Measurements from ENCODE around the gene RNF14. TPM values are rescaled to one million over a fixed set of nuclear protein-coding genes. Genes with fewer than 3 reads are reported as not detected.
A peak's percentile ranks its signal among the peaks of the same experiment; 100 is the strongest.

RNF14 gene
- total RNA-seq, 2 experiments from 2014 or later: 23.8 to 28.2 TPM

- DNase-seq (no peak), ATAC-seq (no peak)
- Mint-ChIP-seq H3K4me1 (peaks cover 14% of the 10 kb centered on the region), H3K27me3 (no peaks in the 10 kb centered on the region), H3K9me3 (ENCODE audit: low read depth) (no peaks in the 10 kb centered on the region), H3K4me3 (no peak overlapping the region), H3K36me3 (no peaks in the 10 kb centered on the region), H3K27ac (no peak overlapping the region)
- CTCF ChIA-PET: interaction anchor here (1.1 to 2.9 kb wide), 4 partner anchors 8 to 17 kb away, joined by 3 to 14 read pairs (median 8); partner anchors contain the start of gene RNF14
Measured at GRCh38 chr5:141952020-141952419, 16.9 kb upstream of the RNF14 start.

GRCh38 chr5:141954194-141954593 is 14.7 kb upstream of the RNF14 start:
- Mint-ChIP-seq H3K27me3 (no peaks in the 10 kb centered on the region), H3K4me3 (no peak overlapping the region), H3K4me1 (peaks cover 33% of the 10 kb centered on the region), H3K9me3 (ENCODE audit: low read depth) (no peaks in the 10 kb centered on the region), H3K27ac (no peak overlapping the region), H3K36me3 (no peaks in the 10 kb centered on the region)
- CTCF ChIA-PET: interaction anchor here (1.3 to 3.1 kb wide), 2 partner anchors 11 to 15 kb away, joined by 4 to 16 read pairs; partner anchors contain the start of gene RNF14
- DNase-seq (no peak), ATAC-seq (no peak)

GRCh38 chr5:141957367-141957996 is 11.4 kb upstream of the RNF14 start:
- Mint-ChIP-seq H3K27me3 (no peaks in the 10 kb centered on the region), H3K9me3 (ENCODE audit: low read depth) (no peaks in the 10 kb centered on the region), H3K4me3 (no peak overlapping the region), H3K36me3 (no peaks in the 10 kb centered on the region), H3K27ac (peak overlapping the region; percentile 49), H3K4me1 (peaks cover 45% of the 10 kb centered on the region)
- DNase-seq (no peak), ATAC-seq (no peak)
- CTCF ChIA-PET: interaction anchor here (1.4 to 8.0 kb wide), 8 partner anchors 13 to 264 kb away, joined by 3 to 195 read pairs (median 80); partner anchors contain the start of genes DELE1, PCDH1 and RNF14

DNA sequence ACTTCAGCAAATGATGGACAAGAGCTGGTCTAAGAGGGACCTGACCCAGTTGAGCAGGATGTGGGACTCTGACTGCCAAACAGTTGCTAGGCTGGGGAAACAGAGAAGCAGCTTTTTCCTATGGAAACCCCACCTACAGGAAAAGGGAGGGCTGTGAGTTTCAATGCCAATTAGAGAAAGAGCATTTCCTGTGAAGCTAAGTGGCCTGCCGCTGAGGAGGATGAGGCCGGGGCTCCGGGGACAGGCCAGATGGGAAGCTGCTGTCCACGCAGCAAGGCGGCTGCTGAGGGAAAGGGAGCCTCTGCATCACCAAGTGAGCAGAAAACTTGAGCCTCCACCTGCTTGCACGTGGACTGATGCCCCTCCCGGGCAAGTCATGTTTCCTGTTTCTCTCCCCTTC is 10.8 kb upstream of the RNF14 start, which contains the start of gene PCDH12:
Gene PCDH12, minus strand, starts transcription at position 90 of the 400 bp plus-strand sequence. CDS start 351 bp downstream, outside the sequence.
- Mint-ChIP-seq H3K4me3 (peak within 1 kb of the TSS; percentile 18), H3K36me3 (no peaks in the 10 kb centered on the region), H3K27ac (peak within 1 kb of the TSS; percentile 54), H3K9me3 (ENCODE audit: low read depth) (no peaks in the 10 kb centered on the region), H3K27me3 (no peaks in the 10 kb centered on the region), H3K4me1 (peaks cover 45% of the 10 kb centered on the region)
- DNase-seq (peak; percentile 53), ATAC-seq (peak; percentile 24)
- CTCF ChIA-PET: interaction anchor here (1.4 to 8.0 kb wide), 8 partner anchors 13 to 264 kb away, joined by 3 to 195 read pairs (median 80); partner anchors contain the start of genes DELE1, PCDH1 and RNF14

DNA sequence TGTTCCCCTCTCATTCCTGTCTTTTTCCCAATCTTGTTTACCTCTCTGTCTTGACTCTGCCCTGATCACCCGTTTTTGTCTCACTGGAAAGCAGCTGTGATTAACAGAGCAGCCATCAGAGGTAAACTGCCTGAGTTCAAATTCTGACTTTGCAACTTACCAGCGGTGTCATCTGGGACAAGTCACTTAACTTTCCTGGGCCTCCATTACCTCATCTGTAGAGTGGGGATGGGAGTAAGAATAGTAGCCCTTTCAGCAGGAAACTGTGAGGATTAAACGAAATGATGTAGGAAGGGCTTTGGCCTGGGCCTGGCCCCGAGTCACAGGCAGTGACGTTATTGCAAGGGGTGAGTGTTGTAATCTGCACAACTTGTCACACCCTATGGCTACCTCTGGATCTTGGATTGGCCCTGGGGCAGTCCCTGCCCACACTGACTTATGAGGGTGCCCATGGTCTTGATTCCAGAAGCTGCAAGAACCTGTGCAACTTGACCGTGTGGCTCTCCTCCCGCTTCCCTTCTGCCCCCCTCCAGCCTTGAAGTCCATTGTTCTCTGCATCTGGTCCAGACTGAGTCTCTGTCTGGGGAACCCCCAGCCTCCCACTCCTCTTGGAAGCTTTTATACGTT is 10.2 kb upstream of the RNF14 start:
- Mint-ChIP-seq H3K4me3 (peak overlapping the region; percentile 18), H3K36me3 (no peaks in the 10 kb centered on the region), H3K9me3 (ENCODE audit: low read depth) (no peaks in the 10 kb centered on the region), H3K27ac (peak overlapping the region; percentile 54), H3K27me3 (no peaks in the 10 kb centered on the region), H3K4me1 (peaks cover 45% of the 10 kb centered on the region)
- DNase-seq: peak; percentile 36
- CTCF ChIA-PET: interaction anchor here (1.2 to 8.0 kb wide), 12 partner anchors 7 to 265 kb away, joined by 3 to 195 read pairs (median 34); partner anchors contain the start of genes DELE1, PCDH1 and RNF14
- ATAC-seq: no peak

GRCh38 chr5:141960018-141960417 is 8.9 kb upstream of the RNF14 start:
- peaks cover 45% of the 10 kb centered on the region for H3K4me1 Mint-ChIP-seq
- no peak overlapping the region for H3K27ac Mint-ChIP-seq
- DNase-seq (peak; percentile 46), ATAC-seq (no peak)
- no peaks in the 10 kb centered on the region for H3K9me3 Mint-ChIP-seq (ENCODE audit: low read depth)
- CTCF ChIA-PET: interaction anchor here (1.0 to 8.0 kb wide), 40 partner anchors 9 to 326 kb away, joined by 3 to 195 read pairs (median 6); partner anchors contain the start of genes ARAP3, DELE1, FCHSD1 and GNPDA1
- no peak overlapping the region for H3K4me3 Mint-ChIP-seq
- H3K27me3 Mint-ChIP-seq: no peaks in the 10 kb centered on the region
- no peaks in the 10 kb centered on the region for H3K36me3 Mint-ChIP-seq

- no peaks in the 10 kb centered on the region for H3K27me3 Mint-ChIP-seq
- peak; percentile 96 for ATAC-seq
- peak overlapping the region; percentile 29 for H3K4me3 Mint-ChIP-seq
- DNase-seq: peak; percentile 94
- H3K4me1 Mint-ChIP-seq: peaks cover 45% of the 10 kb centered on the region
- no peaks in the 10 kb centered on the region for H3K36me3 Mint-ChIP-seq
- H3K9me3 Mint-ChIP-seq (ENCODE audit: low read depth): no peaks in the 10 kb centered on the region
- CTCF ChIA-PET: interaction anchor here (0.7 to 8.0 kb wide), 60 partner anchors 9 to 840 kb away, joined by 3 to 195 read pairs (median 4); partner anchors contain the start of genes ARAP3, DELE1, FCHSD1 and GNPDA1
- H3K27ac Mint-ChIP-seq: peak overlapping the region; percentile 79
Measured at GRCh38 chr5:141960449-141961323, 8.2 kb upstream of the RNF14 start.

- CTCF ChIA-PET: interaction anchor here (0.7 to 8.0 kb wide), 51 partner anchors 9 to 839 kb away, joined by 3 to 195 read pairs (median 5); partner anchors contain the start of genes ARAP3, DELE1, FCHSD1 and GNPDA1
- no peak overlapping the region for H3K4me3 Mint-ChIP-seq
- peaks cover 45% of the 10 kb centered on the region for H3K4me1 Mint-ChIP-seq
Measured at GRCh38 chr5:141961466-141961865, 7.4 kb upstream of the RNF14 start.

GRCh38 chr5:141963701-141964100 is 5.2 kb upstream of the RNF14 start:
- Mint-ChIP-seq H3K27ac (no peak overlapping the region), H3K9me3 (ENCODE audit: low read depth) (no peaks in the 10 kb centered on the region), H3K4me1 (peaks cover 37% of the 10 kb centered on the region), H3K4me3 (no peak overlapping the region), H3K27me3 (no peaks in the 10 kb centered on the region), H3K36me3 (no peaks in the 10 kb centered on the region)
- no peak for DNase-seq
- ATAC-seq: no peak
- CTCF ChIA-PET: interaction anchor here (0.8 to 8.0 kb wide), 5 partner anchors 21 to 271 kb away, joined by 3 to 103 read pairs (median 5); partner anchors contain the start of gene DELE1

More at GRCh38 chr5:141961466-141961865, 7.4 kb upstream of the RNF14 start:
- H3K36me3 Mint-ChIP-seq: no peaks in the 10 kb centered on the region
- no peak for DNase-seq
- H3K27me3 Mint-ChIP-seq: no peaks in the 10 kb centered on the region
- H3K27ac Mint-ChIP-seq: peak overlapping the region; percentile 79
- H3K9me3 Mint-ChIP-seq (ENCODE audit: low read depth): no peaks in the 10 kb centered on the region
- no peak for ATAC-seq

- no peaks in the 10 kb centered on the region for H3K27me3 Mint-ChIP-seq
- peaks cover 30% of the 10 kb centered on the region for H3K4me1 Mint-ChIP-seq
- no peak for DNase-seq
- H3K4me3 Mint-ChIP-seq: no peak overlapping the region
- no peaks in the 10 kb centered on the region for H3K9me3 Mint-ChIP-seq (ENCODE audit: low read depth)
- H3K36me3 Mint-ChIP-seq: no peaks in the 10 kb centered on the region
- H3K27ac Mint-ChIP-seq: no peak overlapping the region
- CTCF ChIA-PET: interaction anchor here (1.1 to 8.0 kb wide), 4 partner anchors 22 to 916 kb away, joined by 3 to 103 read pairs (median 10); no protein-coding TSS in a partner anchor
- ATAC-seq: no peak
Measured at GRCh38 chr5:141965071-141965470, 3.8 kb upstream of the RNF14 start.

DNA sequence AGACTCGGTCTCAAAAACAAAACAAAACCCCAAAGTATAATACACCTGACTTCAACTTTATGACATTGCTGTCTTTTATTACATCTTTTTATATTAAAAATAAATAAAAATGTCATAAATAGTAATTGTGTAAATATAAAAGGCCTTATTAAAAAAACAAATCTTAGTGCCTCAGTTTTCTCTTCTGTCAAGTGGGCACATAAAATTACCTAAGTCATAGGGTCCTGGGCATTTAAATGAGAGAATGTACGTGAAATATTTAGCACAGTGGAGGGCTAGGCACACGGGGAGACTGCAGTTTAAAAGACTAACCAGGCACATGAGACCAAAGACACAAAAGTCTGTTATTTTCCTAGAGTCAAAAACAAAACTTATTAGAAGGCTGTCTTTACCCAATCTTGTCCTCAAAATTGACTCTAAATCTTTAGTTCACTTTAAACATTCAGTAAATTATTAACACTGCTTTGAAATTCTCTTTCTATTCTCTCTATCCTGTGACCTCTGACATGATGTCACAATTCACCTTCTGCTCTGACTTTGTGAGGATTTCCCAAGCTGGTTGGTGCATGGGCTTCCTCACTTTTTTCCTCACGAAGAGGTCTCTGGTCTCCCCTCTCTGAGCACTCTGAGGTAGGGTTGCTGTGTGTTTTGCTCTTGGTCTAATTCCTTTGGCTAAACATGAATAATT is 2.5 kb upstream of the RNF14 start:
- DNase-seq: no peak
- Mint-ChIP-seq H3K4me1 (peaks cover 26% of the 10 kb centered on the region), H3K27me3 (no peaks in the 10 kb centered on the region), H3K36me3 (peaks cover 4% of the 10 kb centered on the region), H3K27ac (no peak overlapping the region), H3K4me3 (no peak overlapping the region), H3K9me3 (ENCODE audit: low read depth) (no peaks in the 10 kb centered on the region)
- CTCF ChIA-PET: no interaction called here
- no peak for ATAC-seq

DNA sequence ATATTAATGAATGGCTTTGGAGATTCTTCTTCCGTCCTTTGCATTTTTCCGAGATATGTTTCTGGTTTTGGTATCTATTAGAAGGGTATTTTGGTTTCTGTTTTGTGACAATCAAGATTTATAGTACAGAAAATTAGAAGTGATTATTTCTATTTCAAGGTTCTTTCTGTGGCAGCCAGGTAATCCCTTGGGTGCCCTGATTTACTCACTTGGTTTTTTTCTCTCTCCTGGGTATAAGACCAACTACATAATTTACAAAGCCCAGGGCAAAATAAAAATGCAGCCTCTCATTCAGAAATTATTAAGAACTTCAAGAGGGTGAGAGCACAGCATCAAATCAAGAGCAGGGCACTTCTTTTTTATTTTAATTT is 2.0 kb upstream of the RNF14 start:
- Mint-ChIP-seq H3K4me3 (no peak overlapping the region), H3K27ac (no peak overlapping the region), H3K27me3 (no peaks in the 10 kb centered on the region), H3K9me3 (ENCODE audit: low read depth) (no peaks in the 10 kb centered on the region), H3K4me1 (peaks cover 21% of the 10 kb centered on the region), H3K36me3 (peaks cover 6% of the 10 kb centered on the region)
- CTCF ChIA-PET: interaction anchor here (4.1 kb wide), 1 partner anchor 274 kb away, joined by 44 read pairs; no protein-coding TSS in a partner anchor
- DNase-seq (no peak), ATAC-seq (no peak)
